Measurements from ENCODE around the gene MTO1.
"Not testable (repeated sequence)": the region's sequence is repeated elsewhere in the genome, so short reads cannot be mapped to it uniquely, and the experiment has no call there.

MTO1 gene

DNA sequence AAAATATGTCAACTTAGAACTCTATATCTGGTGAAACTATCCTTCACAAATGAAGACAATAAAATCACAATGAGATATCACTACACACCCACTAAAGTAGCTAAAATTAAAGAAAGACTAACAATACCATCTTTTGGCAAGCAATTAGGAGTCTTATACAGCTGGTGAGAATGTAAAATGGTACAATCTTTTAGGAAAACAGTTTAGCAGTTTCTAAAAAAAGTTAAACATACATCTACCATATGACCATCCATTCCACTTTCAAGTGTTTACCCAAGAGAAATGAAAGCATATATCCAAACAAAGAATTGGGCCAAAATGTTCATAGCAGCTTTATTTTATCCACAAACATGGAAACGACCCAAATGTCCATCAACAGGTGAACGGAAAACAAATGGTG, 73.1 kb downstream of the MTO1 start:
- no peak for DNase-seq

DNA sequence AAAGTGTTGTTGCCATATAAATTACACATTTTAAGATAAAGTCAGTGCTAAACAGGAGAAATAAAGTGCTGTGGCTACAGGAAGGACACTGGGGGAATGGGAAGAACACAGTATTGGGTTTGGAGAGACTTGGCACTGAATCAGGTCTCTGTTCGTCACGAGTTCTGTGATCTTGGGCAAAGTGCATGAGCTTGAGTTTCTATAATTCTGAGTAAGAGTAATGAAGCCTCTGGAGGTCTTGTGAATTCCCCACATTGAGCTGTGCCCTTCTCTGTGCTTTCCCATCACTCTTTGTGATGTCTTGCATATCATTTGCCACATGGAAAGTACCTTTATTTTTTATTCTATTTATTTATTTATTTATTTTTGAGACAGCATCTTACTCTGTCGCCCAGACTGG, 76.1 kb downstream of the MTO1 start:
- no peak for DNase-seq

- no peak for DNase-seq
These were observed 76.7 kb downstream of the MTO1 start for GRCh38 chr6:73538116-73538779.

DNA sequence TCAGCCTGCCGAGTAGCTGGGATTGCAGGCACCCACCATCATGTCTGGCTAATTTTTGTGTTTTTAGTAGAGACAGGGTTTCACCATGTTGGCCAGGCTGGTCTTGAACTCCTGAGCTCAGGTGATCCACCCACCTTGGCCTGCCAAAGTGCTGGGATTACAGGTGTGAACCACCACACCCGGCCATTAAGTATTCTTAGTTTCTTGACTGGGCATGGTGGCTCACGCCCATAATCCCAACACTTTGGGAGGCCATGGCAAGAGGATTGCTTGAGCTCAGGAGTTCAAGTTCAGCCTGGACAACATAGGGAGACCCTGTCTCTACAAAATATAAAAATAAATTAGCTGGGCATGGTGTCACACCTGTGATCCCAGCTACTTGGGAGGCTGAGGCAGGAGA, 80.9 kb downstream of the MTO1 start:
- not testable (repeated sequence) for DNase-seq

DNA sequence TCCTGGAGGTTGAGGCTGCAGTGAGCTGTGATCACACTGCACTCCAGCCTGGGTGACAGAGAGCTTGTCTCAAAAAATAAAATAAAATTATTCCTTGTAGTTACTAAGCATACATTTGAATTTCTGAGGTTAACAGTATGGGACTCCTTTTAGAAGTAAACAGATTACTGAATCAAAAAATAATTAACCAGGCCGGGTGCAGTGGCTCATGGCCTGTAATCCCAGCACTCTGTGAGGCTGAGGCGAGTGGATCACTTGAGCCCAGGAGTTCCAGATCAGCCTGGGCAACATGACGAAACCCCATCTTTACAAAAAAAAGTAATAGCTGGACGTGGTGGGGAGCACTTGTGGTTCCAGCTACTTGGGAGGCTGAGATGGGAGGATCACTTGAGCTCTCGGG, 81.4 kb downstream of the MTO1 start:
- DNase-seq, result no peak

DNA sequence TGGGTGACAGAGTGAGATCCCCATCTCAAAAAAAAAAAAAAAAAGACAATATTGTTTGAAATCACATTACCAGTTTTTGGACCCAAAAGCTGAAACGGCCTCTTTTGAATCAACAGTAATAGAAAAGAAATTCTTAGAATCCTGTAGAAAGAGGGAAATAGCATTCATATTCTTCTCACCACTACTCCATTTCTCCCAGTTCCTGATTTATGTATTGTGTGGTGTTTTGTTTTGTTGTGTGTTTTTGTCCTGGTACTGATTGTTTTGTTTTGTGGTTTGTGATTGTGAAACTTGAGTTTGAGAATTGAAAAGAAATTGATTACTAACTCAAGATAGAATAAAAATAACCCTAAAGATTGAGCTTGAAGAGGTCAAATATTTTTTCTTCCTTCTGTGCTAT, 85.5 kb downstream of the MTO1 start:
- DNase-seq, result no peak

DNA sequence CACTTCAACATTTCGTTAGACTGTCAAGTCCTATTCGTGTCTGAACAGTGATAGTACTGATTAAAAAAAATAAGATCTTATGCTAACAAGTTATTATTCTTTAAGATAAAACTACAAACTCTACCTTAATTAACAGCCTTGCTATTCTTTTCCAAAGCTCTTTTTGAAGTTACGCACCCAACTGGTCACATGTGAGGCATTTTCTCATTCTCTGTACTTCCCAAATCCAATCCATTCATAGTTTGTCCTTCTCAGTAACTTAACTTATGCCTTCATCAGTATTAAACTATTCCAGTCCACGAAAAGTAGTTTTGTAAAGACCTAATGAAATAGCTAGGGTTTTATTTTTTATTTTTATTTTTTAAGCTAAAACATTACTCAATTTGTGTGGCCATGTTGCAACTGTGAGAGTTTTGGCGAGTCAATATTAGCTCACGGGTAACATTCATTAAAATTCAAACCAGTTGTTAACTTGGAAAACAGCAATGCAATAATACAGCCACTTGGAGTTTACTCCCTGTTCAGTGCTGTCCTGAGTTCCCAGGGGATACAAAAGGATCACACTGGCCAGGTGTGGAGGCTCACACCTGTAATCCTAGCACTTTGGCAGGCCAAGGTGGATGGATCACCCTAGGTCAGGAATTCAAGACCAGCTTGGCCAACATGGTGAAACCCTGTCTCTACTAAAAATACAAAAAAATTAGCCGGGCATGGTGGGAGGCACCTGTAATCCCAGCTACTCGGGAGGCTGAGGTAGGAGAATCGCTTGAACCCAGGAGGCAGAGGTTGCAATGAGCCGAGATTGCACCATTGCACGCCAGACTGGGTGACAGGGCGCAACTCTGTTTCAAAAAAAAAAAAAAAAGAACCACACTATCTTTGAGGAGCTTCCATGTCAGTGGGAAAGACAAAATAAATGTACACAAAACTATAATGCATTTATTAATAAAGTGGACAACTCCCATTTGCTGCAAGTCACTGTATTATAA, 87.2 kb downstream of the MTO1 start:
- DNase-seq, result no peak

DNA sequence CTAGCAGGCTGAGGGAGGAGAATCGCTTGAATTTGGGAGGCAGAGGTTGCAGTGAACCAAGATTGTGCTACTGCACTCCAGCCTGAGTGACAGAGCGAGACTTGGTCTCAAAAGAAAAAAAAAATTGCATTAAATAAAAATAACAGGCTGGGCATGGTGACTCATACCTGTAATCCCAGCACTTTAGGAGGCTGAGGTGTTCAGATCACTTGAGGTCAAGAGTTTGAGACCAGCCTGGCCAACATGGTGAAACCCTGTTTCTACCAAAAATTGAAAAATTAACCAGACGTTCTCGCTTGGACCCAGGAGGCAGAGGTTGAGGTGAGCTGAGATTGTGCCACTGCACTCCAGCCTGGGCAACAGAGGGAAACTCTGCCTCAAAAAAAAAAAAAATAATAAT, 89.6 kb downstream of the MTO1 start:
- not testable (repeated sequence) for DNase-seq

DNA sequence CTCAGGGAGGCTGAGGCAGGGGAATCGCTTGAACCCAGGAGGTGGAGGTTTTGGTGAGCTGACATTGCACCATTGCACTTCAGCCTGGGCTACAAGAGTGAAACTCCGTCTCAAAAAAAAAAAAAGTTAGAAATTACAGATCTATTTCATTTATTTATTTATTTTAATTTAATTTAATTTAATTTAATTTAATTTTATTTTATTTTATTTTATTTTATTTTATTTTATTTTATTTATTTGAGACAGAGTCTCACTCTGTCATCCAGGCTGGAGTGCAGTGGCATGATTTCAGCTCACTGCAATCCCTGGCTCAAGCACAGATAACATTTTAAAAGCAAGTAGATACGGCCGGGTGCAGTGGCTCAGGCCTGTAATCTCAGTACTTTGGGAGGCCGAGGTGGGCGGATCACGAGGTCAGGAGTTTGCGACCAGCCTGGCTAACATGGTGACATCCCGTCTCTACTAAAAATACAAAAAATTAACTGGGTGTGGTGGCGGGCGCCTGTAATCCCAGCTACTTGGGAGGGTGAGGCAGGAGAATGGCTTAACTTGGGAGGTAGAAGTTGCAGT, 93.9 kb downstream of the MTO1 start:
- not testable (repeated sequence) for DNase-seq

- no peak for DNase-seq
These were observed 95.3 kb downstream of the MTO1 start for GRCh38 chr6:73556836-73557235.

Data from NCI-H1417 treated with DMSO at 0.1 percent for 48 hours (cell line).